GM21381 (cell line): ENCODE data around the gene ERC2.
"Not testable (repeated sequence)": the region's sequence is repeated elsewhere in the genome, so short reads cannot be mapped to it uniquely, and the experiment has no call there.

Experiments
- ATAC-seq: cut with Tn5 transposase; IDR thresholded peaks from one replicate; pipeline ENCODE4 v1.9.1; 2021; ENCODE audit warnings: mild to moderate bottlenecking, moderate library complexity; ENCODE audit not compliant: unreplicated experiment

Gene ERC2

DNA sequence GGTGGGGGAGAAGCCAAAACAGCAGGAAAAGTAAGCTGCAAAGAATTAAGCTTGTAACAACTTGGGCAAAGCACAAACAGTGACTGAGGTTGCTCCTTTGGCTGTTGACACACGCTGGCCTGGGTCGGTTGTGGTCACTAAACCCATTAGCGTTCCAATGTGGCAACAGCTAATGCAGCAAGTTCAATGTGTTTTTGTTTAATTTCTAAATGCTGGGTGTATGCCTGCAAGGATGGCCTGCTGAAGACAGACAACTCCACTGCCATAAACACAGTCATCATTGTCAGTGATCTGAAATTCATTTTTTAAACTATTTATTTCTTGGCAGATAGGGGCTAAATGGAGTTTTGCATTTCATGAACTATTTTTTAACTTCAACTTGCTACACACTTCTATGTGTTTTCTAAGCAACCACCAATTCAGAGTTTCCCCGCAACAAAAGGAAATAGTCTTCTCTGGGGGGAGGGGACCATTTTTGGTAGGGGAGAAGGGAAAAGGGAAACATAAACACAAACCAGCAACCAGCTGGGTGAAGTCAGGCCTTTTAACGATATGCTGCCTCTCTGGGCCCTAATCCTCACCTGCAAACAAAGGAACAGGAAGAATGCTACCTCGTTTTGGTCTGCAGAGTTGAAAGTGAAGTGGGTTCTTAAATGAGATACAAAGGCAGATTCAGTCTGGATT lies 946.4 kb downstream of the ERC2 start:
- ATAC-seq: no peak

GRCh38 chr3:55521064-55521737 lies 947.1 kb downstream of the ERC2 start:
- no peak for ATAC-seq

DNA sequence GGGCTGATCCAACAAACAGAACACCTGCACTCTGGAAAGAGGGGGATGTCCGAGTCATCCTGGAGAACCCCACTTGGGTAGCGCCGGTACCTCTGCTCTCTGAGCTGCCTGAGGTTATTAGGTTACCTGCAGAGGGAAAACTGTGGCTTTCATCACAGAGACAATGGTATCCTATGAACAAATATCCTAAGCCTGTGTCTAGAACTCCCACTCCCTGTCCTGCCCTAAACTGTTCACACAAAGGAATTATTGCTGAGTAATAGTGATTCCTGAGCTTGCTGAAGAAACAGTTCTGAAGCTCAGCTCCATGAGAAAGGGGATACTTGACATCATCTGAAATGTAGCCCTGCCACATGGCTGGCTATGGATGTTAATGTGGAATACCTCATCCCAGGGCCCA lies 949.2 kb downstream of the ERC2 start:
- no peak for ATAC-seq

- ATAC-seq: no peak
These were observed 949.8 kb downstream of the ERC2 start for GRCh38 chr3:55518451-55518850.

DNA sequence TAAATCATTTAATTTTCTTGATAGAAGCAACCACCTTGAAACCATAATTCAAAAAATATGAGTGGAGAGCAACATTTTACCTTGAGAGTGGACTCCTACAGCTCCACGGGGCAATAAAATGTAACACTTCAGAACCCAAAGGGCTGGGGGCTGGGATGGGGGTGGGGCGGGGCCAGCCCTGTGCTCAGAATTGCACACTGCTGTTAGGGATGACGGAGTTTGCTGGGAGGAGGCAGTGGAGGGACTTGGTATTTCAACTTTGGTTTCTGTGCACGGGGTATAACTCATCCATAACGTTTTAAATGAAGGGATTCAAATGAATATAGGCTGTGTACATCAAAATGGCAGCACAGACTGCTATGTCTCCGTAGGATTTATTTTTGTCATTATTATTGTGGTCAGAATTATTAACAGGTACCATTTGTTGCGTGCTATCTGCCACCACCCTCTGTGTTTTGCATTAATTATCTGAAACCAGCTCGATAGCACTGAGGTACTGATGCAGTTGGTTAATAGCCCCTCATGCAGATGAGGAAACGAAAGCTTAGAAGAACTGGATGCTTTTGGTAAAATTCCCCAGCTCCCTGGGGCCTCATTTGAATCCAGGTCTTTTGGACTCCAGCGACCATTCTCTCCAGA lies 951.8 kb downstream of the ERC2 start:
- ATAC-seq: no peak

GRCh38 chr3:55515550-55516246 lies 952.6 kb downstream of the ERC2 start:
- ATAC-seq: no peak

DNA sequence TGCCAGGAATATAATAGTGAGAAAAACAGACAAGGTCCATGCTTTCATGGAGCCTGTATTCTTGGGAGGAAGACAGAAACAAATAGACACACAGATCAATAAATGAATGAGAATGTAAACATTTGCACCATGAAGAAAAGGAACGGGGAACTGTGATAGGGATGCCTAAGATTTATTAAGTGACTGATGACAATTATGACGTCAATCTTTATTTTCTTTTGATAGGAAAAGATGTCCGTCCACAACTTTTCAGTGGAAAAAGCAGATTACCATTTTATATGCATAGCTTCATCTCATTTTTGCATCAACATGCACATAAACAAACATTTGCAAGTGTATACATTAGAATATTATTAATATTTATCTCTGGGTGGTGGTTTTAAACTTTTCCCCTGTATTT lies 953.3 kb downstream of the ERC2 start:
- no peak for ATAC-seq

DNA sequence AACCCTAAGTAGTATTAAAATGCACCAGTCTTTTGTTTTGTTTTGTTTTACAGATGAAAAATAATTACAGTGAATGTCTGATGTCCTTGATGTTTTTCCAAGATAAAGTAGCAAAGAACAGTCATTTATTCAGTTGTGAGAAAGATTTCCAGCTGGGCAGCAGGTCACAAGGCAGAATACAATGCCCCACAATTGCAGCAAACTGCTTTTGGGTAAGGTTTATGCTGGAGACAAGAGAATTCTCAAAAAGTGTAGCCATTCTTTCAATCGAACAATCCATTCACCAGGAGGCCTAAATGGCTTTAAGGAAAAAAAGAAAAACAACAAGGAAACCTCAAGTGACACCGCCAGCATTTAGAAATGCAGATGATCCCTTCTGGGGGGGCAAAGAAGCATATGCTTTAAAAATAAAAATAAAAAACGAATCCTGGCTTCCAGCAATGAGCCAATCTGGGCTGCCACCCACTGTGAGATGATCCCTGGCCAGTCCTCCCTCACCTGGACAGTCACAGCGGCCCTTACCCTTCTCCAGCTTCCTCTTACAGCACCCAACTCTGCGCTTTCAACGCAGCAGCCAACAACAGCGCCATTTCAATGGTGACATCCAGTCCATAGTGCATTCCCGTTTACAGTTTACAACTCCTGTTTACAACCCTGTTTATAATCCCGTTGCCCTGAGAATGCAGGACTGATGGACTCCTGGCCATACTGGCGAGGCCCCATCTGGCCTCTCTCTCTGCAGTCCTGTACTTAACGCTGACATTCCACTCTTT lies 955.5 kb downstream of the ERC2 start:
- ATAC-seq: no peak

GRCh38 chr3:55511895-55512570 lies 956.2 kb downstream of the ERC2 start:
- ATAC-seq: no peak

DNA sequence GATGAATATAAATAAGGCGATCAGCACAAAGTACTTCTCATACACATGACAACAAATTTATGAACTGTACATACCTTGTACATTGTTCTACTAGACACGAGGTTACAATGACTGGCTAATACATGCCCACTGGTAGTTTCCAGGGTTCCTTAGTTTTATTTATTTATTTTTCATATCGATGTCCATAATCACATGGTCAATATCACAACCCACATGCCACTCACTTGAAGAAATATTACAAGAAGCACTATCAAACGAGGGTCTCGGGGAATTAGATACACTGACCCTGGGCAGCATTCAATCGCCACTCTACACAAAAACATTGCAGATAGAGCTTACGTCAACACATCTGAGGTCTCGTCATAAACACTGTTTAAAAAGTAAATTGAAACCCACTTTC lies 959.9 kb downstream of the ERC2 start:
- ATAC-seq: no peak

DNA sequence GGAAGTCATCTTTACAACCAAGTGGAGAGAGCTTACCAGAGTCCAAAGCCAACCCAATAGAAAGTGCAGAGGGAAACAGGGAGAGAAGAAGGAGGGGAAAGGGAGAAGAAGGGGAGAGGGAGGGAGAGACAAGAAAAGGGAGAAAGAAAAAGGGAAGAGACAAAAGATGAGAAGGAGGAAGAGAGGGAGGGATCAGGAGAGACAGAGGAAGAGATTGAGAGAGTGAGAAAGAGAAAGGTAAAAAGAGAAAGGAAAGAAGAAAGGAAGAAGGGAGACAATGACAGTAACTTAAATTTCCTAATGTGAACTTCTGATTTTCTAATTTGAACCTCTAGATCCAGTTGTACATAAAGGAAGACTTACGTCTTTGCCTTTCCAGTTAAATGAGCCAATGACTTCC lies 960.5 kb downstream of the ERC2 start:
- no peak for ATAC-seq

DNA sequence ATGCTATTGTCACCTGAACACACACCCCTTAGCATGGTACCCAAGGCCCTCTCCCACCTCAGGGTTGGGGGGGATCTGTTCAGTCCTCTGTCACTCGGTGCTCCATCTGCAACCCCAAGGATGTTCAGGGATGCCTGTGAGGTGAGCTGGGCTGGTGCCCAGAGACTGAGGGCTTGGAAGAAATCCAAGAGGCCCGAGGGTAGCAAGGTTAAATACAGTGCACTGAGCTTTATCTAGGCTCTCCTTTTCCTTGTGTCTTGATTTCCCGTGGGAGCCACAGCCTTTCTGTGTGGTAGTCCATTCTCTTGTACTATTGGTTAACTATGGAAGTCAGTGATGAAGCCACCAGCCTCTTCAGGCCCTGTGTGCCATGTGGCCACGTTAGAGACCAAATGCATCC lies 962.5 kb downstream of the ERC2 start:
- ATAC-seq: no peak

DNA sequence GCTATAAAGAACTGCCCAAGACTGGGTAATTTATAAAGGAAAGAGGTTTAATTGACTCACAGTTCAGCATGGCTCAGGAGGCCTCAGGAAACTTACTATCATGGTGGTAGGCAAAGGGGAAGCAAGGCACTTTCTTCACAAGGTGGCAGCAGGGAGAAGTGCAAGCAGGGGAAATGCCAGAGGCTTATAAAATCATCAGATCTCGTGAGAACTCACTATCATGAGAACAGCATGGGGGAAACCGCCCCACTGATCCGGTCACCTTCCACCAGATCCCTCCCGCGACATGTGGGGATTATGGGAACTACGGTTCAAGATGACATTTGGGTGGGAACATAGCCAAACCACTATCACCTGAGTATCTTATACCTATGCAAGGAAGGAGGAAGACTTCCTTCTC lies 963.2 kb downstream of the ERC2 start:
- ATAC-seq: not testable (repeated sequence)

DNA sequence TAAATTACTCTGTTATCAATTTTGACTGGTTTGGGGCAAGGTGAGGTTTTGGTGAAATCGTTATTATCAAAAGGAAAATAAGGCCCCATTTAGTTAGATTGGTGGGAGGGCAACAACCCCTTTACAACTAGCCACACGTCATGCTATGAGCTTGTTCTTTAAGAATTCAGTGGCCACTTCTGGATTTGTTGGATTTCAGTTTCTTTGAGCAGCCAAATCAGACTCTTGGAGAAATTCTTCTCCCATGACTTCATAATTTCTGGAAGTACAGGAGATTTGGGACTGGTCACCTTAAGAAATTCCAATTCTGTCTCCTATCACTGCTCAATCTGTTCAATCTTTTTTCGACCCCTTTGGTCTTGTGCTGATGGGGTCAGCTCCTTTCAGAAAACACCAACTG lies 966.4 kb downstream of the ERC2 start:
- no peak for ATAC-seq

- no peak for ATAC-seq
These were observed 967.5 kb downstream of the ERC2 start for GRCh38 chr3:55500555-55501330.

DNA sequence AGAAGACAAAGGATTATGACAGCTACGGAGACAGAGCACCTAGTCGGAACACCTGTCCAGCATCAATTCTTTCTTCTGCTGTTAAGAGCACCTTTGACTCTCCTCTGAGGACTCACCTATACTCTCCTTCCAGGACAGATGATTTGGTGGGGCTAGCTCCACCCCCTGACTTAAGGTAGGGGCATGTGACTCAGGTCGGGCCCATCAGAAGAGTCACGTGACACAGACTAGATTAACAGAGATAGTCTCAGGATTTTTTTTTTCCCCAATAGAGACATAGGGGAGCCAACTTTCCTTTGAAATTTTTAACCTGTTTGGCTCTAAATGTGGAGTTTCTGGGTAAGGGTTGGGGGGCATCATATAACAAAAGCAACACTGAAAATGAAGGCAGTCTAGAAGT lies 969.7 kb downstream of the ERC2 start:
- ATAC-seq: no peak

DNA sequence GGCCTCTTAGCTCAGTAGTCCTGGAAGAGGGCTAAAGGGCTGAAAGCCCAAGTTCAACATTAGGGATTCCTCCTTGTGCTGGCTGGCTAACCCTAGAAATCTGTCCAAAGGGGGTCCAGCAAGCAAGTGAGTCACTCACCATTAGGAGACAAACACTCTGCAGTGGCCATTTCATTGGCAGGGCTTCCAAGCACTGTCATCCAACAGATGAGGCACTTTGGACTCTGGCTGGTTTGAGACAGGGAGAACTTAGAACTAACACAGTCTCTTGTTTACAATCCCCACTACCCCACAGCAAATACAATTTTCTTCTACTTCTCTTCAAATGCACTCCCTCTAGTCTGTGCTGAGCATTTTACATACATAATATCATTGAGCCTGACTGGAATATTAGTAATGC lies 971.0 kb downstream of the ERC2 start:
- no peak for ATAC-seq

DNA sequence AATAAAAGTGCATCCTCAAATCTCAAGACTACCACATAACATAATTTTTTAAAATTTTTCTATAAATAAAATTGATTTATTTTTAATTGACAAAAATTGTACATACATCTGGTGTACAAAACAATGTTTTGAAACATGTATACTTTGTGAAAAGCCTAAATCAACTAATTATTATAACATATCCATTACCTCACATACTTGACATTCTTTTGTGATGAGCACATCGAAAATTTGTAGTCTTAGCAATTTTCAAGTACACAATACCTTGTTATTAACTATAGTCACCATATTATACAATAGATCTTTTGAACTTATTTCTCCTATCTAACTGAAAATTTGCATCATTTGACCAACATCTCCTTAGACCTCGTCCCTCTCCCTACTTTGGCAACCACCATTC lies 973.3 kb downstream of the ERC2 start:
- ATAC-seq: no peak

DNA sequence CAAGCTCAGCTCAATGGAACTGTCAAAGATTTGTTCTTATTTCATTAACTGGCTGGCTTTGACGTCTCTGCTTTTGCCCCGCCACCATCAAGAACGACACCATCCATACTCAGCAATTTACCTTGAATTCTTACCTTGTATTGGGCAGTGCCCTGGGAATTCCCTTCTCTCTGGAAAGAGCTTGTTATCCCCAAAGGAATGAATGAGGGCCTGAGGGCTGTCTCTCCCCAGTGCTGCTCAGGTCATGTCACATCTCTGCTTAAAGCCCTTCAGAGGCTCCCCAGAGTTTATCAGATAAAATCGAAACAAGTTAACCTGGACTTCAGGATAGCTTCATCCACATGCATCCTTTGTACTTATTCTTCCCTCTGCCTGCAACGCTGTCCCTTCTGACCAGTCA lies 975.3 kb downstream of the ERC2 start:
- ATAC-seq: no peak
